Mucosa of stomach (tissue), 1 donor: ENCODE measurements around the gene ARL4D.
"Not testable (repeated sequence)": the region's sequence is repeated elsewhere in the genome, so short reads cannot be mapped to it uniquely, and the experiment has no call there.

Source experiments
- H3K27me3 ChIP-seq: one replicate; pipeline ENCODE4 v1.7.0; 2013; ENCODE audit warnings: mild to moderate bottlenecking, low read length; ENCODE audit not compliant: control insufficient read depth, insufficient read depth
- H3K36me3 ChIP-seq: one replicate; pipeline ENCODE4 v1.7.0; 2013; ENCODE audit warnings: low read length; ENCODE audit not compliant: control insufficient read depth, insufficient read depth
- H3K4me1 ChIP-seq: one replicate; pipeline ENCODE4 v1.7.0; 2013; ENCODE audit warnings: mild to moderate bottlenecking, low read length; ENCODE audit not compliant: control insufficient read depth, insufficient read depth
- H3K4me3 ChIP-seq: one replicate; pipeline ENCODE4 v1.7.0; 2013; ENCODE audit warnings: low read length
- H3K9ac ChIP-seq: one replicate; pipeline ENCODE4 v1.7.0; 2013; ENCODE audit warnings: mild to moderate bottlenecking, low read length, moderate library complexity
- H3K9me3 ChIP-seq: one replicate; pipeline ENCODE4 v1.7.0; 2013; ENCODE audit warnings: mild to moderate bottlenecking, low read length, moderate library complexity; ENCODE audit not compliant: control insufficient read depth
- donor health status: Pancreatic carcinoma.

Gene ARL4D

DNA sequence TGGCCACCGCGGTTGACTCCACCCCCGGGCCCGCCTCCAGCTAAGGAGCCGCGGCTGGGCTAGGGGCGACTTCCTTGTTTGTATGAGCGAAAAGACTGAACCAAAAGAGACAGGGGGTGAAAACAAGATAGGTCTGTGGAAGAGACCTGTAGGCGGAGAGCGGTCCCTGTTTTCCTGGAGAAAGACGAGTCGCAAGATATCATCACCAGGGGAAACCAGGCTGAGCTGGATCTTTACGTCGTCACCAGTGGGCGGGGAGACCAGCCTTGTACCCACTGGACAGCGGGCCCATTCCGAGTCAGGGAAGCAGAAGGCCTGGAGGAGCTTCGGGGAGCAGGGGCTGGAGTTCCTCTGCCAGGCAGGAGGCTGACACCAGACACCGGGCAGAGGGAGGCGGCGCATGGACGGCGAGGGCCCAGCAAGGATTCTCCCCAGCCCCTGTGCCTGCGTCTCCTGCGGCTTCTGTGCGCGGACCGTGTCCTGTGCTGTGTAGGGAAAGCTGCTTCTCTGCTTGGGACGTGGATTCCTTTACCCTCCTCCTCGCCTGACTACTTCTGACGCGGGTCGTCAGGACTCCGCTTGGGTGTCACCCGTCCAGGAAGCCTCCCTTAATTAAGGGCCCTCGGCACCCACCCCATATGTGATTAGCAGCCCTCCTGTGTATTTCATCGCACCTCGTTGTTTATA, 10.3 kb upstream of the ARL4D start:
- Histone ChIP-seq H3K27me3 (no peaks in the 10 kb centered on the region), H3K9ac (peak overlapping the region; percentile 83), H3K36me3 (no peaks in the 10 kb centered on the region), H3K4me1 (peaks cover 10% of the 10 kb centered on the region), H3K9me3 (no peaks in the 10 kb centered on the region), H3K4me3 (peak overlapping the region; percentile 56)

DNA sequence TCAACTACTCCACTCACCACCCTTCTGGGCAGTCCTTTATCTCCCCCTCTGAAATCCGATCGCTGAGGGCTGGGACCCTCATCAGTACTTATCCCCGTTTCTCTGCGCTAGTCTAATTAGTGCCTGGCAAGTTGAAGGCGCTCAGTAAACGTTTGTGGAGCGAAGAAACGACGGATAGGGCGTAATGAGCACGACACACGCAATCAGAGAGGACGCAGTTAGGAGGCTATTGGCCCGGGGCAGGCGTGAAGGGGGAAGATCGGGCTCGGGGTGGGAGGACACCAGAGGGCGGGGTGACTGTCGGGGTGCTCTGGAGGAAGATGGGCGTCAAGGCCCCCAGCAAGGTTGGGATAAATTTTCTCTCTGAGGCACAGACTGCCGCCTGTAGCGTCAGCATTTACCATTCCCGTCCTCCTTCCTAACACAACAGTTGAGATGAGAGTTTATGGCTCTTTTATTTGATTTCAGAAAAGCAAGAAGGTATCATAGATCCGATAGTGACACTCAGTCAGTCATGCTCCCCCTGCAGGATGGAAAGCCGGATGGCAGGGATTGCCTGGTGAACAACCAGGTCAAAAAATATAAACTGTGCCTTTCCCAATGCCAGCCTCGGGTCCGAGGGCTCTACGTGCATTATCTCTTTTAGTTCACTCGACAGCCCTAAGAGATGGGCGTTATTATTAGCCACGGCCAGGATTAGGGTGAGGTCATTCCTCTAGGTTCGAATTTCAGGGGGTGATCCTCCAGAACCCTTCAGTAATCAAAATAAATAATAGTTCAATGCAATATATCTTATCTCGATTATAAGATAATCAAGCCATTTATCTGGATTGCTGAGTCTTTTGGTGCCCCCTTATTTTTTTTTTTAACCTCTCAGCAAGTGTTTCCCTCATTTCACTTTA, 9.5 kb upstream of the ARL4D start:
- no peaks in the 10 kb centered on the region for H3K9me3 ChIP-seq

DNA sequence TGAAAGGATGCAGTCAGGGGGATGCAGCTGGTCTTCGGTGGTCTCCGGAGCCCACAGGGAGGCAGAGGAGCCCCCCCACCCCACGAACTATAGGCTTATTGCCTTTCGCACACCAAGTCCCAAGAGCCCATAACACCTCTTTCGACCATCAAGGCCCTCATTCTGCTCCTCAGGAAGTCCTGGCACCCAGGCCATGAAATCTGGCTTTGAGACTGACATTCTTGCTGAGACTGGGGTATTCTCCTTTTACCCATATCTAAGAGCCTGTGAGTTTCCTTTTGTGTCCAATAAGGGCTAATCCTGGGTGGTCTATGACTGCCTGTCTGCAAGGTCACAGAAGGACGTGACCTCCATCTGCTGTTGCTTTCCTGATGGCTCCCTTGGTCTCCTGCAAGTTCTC, 6.4 kb upstream of the ARL4D start:
- H3K9me3 ChIP-seq: no peaks in the 10 kb centered on the region
- no peak overlapping the region for H3K9ac ChIP-seq
- no peaks in the 10 kb centered on the region for H3K27me3 ChIP-seq
- no peak overlapping the region for H3K4me3 ChIP-seq
- H3K4me1 ChIP-seq: peaks cover 14% of the 10 kb centered on the region
- H3K36me3 ChIP-seq: no peaks in the 10 kb centered on the region

More for the DNA sequence above, 9.5 kb upstream of the ARL4D start:
- no peaks in the 10 kb centered on the region for H3K36me3 ChIP-seq
- H3K9ac ChIP-seq: peak overlapping the region; percentile 83
- no peaks in the 10 kb centered on the region for H3K27me3 ChIP-seq
- peaks cover 17% of the 10 kb centered on the region for H3K4me1 ChIP-seq
- H3K4me3 ChIP-seq: peak overlapping the region; percentile 56

DNA sequence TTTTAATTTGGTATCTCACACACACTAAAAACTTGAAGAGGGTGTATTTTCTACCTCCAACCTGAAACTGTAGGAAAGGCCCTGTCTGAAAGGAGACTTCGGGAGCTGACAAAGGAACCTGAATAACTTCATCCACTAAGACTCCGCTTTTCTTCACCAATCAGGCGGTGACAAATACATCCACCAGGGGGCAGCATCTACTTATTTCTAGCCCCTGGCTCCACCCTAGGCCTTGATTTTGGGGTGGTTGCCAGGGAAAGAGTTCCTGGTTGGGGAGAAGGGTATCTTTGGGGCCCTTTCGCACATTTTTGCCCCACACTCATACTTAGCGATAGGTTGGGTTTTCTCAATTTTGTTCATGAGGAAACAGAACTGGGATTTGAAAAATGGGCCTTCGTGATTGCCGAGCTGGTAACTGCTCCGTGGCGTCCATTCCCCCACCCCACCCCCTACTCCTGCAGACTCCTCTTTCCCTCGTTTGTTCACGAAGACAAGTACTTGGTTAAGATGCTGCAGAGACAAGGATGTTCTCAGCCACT, 4.8 kb upstream of the ARL4D start:
- Histone ChIP-seq H3K36me3 (no peaks in the 10 kb centered on the region), H3K9me3 (no peaks in the 10 kb centered on the region), H3K27me3 (no peaks in the 10 kb centered on the region), H3K9ac (peak overlapping the region; percentile 4), H3K4me1 (peaks cover 12% of the 10 kb centered on the region), H3K4me3 (no peak overlapping the region)

DNA sequence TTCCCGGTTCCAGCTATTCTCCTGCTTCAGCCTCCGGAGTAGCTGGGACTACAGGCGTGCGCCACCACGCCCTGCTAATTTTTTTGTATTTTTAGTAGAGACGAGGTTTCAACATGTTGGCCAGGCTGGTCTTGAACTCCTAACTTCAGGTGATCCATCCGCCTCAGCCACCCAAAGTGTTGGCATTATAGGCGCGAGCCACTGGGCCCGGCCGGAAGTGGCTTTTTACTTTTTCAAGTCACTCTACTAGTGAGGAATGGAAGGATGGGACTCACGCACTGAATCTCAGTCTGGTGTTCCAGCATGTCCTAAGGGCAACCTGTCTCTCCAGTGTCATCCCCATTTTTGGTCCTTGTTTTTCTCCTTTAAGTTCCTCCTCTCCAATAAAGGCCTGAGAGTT, 4.1 kb upstream of the ARL4D start:
- H3K4me1 ChIP-seq, H3K27me3 ChIP-seq, H3K9ac ChIP-seq, H3K4me3 ChIP-seq, H3K36me3 ChIP-seq, H3K9me3 ChIP-seq: not testable (repeated sequence)

DNA sequence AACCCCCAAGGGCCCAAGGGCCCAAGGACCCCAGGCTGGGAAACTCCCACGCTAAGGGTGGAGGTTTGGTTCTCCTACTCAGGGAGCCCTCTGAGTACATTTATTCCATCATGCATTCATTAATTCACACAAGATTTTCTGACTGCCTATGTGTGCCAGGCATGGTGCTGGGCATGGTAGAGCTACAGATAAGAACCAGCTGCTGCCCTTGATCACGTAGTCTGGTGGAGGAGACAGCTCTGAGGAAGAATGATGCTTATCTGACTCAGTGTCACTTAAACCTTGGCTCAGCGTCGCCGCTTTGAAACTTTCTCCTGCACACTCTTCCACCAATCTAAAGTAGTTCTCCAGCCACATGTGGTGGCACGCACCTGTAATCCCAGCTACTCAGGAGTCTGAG, 3.6 kb upstream of the ARL4D start:
- Histone ChIP-seq H3K27me3 (no peaks in the 10 kb centered on the region), H3K9me3 (no peaks in the 10 kb centered on the region), H3K9ac (no peak overlapping the region), H3K36me3 (no peaks in the 10 kb centered on the region), H3K4me3 (no peak overlapping the region), H3K4me1 (peaks cover 8% of the 10 kb centered on the region)

DNA sequence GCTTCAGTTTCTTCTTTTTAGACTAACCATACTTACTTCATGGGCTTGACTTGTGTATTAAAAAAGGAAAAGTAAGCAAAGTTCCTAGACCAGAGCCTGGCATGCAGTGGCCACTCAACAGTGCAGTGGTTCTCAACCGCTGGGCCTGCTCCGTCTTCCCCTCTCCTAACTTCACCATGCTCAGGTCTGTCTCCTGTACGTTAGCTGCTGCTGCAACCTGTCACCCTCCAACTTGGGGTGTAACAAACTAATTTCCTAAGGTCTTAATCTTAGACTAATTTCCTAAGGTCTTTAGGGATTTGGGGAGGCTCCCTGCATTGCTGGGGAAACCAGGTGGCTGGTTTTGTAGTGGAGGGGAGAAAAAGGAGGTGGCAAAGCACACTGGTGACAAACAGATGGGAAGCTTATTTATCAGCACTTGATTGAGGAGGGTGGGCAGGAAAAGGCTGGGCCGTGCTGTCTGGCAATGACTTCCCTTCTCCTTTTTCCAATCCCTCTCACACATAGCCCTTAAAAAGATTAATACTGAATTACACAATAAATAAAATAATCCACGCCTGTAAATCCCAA, 2.2 kb upstream of the ARL4D start:
- H3K36me3 ChIP-seq: no peaks in the 10 kb centered on the region
- no peaks in the 10 kb centered on the region for H3K9me3 ChIP-seq
- no peaks in the 10 kb centered on the region for H3K27me3 ChIP-seq
- H3K4me3 ChIP-seq: no peak overlapping the region
- no peak overlapping the region for H3K9ac ChIP-seq
- peaks cover 8% of the 10 kb centered on the region for H3K4me1 ChIP-seq

DNA sequence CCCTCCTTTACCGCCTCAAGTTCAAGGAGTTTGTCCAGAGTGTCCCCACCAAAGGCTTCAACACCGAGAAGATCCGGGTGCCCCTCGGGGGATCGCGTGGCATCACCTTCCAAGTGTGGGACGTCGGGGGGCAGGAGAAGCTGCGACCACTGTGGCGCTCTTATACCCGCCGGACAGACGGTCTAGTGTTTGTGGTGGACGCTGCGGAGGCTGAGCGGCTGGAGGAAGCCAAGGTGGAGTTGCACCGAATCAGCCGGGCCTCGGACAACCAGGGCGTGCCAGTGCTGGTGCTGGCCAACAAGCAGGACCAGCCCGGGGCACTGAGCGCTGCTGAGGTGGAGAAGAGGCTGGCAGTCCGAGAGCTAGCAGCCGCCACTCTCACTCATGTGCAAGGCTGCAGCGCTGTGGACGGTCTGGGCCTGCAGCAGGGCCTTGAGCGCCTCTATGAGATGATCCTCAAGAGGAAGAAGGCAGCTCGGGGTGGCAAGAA, 1.1 kb downstream of the ARL4D start:
- Histone ChIP-seq H3K9ac (peak overlapping the region; percentile 76), H3K4me1 (no peaks in the 10 kb centered on the region), H3K9me3 (no peaks in the 10 kb centered on the region), H3K4me3 (no peak overlapping the region), H3K27me3 (no peaks in the 10 kb centered on the region), H3K36me3 (no peaks in the 10 kb centered on the region)

DNA sequence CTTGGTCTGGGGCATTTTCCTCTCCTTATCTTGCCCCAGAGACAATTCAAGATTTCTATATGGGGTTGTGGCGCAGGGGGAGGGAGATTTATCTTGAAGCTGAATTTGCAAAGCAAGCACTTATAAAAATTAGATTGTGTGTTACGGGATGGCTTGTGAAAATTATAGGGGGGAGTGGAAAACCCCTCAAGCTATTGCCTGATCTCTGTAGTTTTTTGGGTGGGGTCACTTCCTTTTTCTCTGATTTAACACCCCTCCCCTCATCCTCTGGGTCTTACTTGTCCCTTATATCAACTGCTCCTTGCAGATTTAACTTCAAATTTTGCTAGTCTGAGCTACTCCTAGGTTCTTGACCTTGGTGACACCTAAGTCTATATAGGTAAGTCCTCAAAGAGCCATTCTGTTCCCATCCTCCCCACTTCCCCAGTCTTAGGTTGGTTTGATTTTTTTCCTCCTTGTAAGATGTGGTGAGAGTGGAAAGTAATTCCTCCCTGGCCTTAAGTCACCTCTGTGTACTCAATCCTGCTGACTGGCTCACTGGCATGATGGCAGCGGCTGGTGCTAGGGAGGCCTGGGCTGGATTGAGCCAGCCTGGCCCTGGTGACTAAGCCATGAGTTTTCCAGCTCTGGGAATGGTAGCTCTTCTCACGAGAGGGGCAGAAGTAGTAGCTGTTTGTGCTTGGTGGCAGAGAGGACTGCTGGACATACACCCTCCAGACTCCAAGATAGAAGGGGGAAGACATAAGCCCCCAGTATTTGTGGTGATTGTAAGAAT, 2.3 kb downstream of the ARL4D start:
- Histone ChIP-seq H3K36me3 (no peaks in the 10 kb centered on the region), H3K4me1 (no peaks in the 10 kb centered on the region), H3K9ac (no peak overlapping the region), H3K4me3 (no peak overlapping the region), H3K27me3 (no peaks in the 10 kb centered on the region), H3K9me3 (no peaks in the 10 kb centered on the region)

DNA sequence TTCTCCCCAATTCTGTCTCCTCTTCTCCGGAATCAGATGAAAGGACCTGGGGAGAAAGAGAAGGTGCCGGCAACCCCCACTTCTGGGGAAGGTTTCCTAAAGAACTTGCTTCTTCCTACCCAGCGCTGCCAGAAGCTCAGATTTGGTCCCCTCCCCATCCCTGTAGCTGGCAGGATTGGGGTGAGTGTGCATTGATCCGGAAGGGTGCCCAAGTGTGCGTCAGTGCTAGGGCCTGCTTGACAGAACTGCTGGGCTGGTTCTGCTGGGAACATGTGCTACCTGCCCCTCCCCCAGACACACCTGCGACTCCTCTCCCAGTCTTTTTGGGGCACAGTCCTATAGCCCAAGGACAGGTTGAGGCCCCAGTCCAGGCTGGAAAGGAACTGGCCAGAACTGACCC, 3.3 kb downstream of the ARL4D start:
- Histone ChIP-seq H3K36me3 (no peaks in the 10 kb centered on the region), H3K9me3 (no peaks in the 10 kb centered on the region), H3K27me3 (no peaks in the 10 kb centered on the region), H3K9ac (no peak overlapping the region), H3K4me3 (no peak overlapping the region), H3K4me1 (no peaks in the 10 kb centered on the region)

DNA sequence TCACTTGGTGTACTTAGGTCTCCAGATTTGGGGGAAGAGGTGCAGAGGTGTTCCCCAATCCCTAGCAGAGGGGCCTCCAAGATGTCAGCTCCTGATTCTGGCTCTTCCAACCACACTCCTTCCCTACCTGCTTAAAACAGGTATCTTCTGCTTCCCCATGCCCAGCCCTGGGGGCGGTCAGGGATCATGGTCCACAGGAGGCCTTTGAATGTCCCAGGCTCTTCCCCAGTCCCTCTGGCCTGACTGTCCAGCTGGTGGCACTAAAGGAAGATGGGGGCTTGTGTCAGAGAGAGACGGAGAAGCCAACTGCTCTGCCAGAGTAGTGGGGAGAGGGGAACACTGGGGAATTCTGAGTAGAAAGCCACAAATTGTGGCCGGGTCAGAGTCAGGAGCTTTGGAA, 3.8 kb downstream of the ARL4D start:
- no peaks in the 10 kb centered on the region for H3K9me3 ChIP-seq
- H3K27me3 ChIP-seq: no peaks in the 10 kb centered on the region
- no peaks in the 10 kb centered on the region for H3K36me3 ChIP-seq
- H3K4me3 ChIP-seq: no peak overlapping the region
- no peak overlapping the region for H3K9ac ChIP-seq
- H3K4me1 ChIP-seq: no peaks in the 10 kb centered on the region
